ENCODE results near the gene CCN2.

Gene CCN2

GRCh38 chr6:131979515-131980337 is 28.6 kb upstream of the CCN2 start:
- TF ChIP-seq ZFX (IDR thresholded peaks at IDR 0.05; ENCODE audit: borderline replicate concordance) (no peak), CTCF (IDR thresholded peaks at IDR 0.05) (no peak)
- H3K27ac ChIP-seq, result peak overlapping the region; percentile 95

GRCh38 chr6:131978522-131978921 is 27.4 kb upstream of the CCN2 start:
- TF ChIP-seq CTCF (IDR thresholded peaks at IDR 0.05), result no peak
- no peak for TF ChIP-seq ZFX (IDR thresholded peaks at IDR 0.05; ENCODE audit: borderline replicate concordance)
- H3K27ac ChIP-seq, result 0 out of 2 replicates have a peak overlapping the region, but pooled peaks have one; percentile 95

- no peak overlapping the region for H3K27ac ChIP-seq
- TF ChIP-seq ZFX (IDR thresholded peaks at IDR 0.05; ENCODE audit: borderline replicate concordance) (no peak), CTCF (IDR thresholded peaks at IDR 0.05) (no peak)
Observed at GRCh38 chr6:131976545-131977061, 25.4 kb upstream of the CCN2 start.

- TF ChIP-seq CTCF (IDR thresholded peaks at IDR 0.05) (no peak), ZFX (IDR thresholded peaks at IDR 0.05; ENCODE audit: borderline replicate concordance) (no peak)
- no peak overlapping the region for H3K27ac ChIP-seq
Observed at GRCh38 chr6:131972741-131973140, 21.6 kb upstream of the CCN2 start.

GRCh38 chr6:131970076-131970859 is 19.1 kb upstream of the CCN2 start:
- TF ChIP-seq ZFX (IDR thresholded peaks at IDR 0.05; ENCODE audit: borderline replicate concordance), result no peak
- no peak for TF ChIP-seq CTCF (IDR thresholded peaks at IDR 0.05)
- H3K27ac ChIP-seq, result no peak overlapping the region

- H3K27ac ChIP-seq, result no peak overlapping the region
- TF ChIP-seq CTCF (IDR thresholded peaks at IDR 0.05) (no peak), ZFX (IDR thresholded peaks at IDR 0.05; ENCODE audit: borderline replicate concordance) (no peak)
Observed at GRCh38 chr6:131968656-131969055, 17.5 kb upstream of the CCN2 start.
